Ramos (cell line): ENCODE results near the gene POLDIP3.
"Not testable (repeated sequence)": the region's sequence is repeated elsewhere in the genome, so short reads cannot be mapped to it uniquely, and the experiment has no call there.

Experiments used
- in situ Hi-C: fragments of 300-500 bp; cut with MboI; formaldehyde crosslinking; loops from one replicate; pipeline ENCODE4 v1.14.3; 2022; ENCODE audit warnings: low sequenced_read_pairs; ENCODE audit not compliant: unreplicated experiment

POLDIP3 gene

DNA sequence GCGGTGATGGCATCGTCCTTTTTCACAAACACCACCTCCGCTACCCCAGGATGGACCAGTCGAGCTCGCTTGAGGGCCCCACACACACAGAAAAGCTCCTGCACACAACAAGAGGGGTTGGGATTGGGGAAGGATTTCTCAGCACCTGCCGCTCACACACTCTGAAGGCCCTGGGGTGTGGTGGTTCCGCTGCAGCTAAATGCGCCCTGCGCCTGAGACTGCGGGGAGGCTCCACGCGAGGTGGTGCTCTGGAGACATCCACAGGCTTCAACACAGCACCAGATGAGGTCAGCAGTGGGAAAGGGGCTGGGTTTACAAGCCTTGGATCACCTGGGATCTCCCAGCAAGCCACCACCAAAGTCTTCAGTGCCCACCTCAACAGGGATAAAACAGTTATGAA lies 22.7 kb downstream of the POLDIP3 start:
- in situ Hi-C loops, result no loop called here

DNA sequence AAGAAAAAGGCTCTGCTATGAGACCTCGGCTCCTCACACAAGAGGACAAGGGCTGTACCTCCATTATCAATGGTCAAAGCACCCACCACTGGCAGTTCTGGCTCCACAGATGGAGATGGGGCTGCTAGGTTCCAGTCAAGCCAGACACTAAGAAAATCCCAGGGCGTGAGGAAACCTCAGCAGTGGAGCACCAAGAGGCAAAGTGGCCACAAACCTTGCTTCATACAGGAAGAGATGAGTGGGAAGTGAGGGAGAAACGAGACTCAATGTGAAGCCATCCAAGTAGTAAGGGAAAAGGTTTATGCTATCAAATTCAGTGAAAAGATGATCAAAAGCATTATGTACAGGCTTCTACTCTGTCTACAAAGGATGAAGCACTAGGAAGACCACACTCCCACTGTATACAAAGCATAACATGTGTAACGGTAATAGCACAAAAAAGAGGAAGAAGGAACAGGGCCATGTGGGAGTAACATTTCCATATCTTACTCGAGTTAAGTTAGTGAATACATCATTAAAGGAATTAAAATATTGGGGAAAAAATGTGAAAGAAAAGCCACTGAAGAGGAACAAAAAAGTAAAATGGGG lies 27.0 kb downstream of the POLDIP3 start:
- in situ Hi-C loops, result no loop called here

- in situ Hi-C loops, result no loop called here
Measured at GRCh38 chr22:42586381-42586780, 28.3 kb downstream of the POLDIP3 start.

DNA sequence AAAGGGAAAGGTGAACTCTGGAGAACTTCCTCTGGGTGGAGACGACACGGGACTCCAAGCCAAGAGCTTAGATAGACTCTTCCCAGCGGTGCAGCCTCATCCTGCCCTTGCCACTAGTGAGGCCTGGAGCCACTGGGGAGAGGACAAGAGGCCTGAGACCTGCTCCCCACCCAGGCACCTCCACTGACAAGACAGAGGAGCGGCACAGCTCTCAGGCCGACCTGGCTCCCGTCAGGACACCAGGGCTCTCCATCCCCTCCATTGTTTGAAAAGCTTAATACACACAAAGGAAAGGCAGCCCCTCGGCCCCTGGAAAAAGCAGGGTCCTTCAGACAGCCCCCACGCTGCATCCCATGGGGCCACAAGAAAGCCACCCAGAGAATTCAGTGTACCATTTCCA lies 29.6 kb downstream of the POLDIP3 start:
- in situ Hi-C loops, result no loop called here

DNA sequence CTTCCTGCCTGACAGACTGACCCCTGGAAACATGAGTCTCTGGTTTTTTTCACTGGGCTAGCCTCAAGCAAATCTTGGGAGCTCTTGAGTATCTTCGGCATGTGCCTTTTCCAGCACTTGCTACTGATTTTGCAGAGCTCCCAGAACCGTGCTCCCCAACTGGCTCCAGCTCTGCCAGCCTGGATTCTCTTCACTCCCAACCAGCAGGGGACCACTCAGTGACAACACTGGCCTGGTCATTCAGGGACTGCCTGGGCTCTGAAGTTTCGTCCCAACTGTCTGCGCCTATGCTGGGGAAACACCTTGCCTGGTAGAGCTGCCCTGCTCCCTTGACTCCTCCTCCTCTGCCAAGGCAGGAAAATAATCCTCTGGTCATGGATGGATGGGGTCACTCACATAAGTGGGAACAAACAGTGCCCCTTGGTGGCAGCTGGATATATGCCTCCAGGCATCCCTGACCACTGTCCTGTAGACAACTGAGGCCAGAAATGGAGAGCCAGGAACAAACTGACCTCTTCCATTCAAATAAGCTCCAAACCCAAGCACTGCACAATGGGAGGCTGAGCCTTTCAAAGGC lies 30.2 kb downstream of the POLDIP3 start:
- in situ Hi-C loops, result no loop called here

GRCh38 chr22:42582987-42583386 lies 31.7 kb downstream of the POLDIP3 start:
- in situ Hi-C loops, result no loop called here

DNA sequence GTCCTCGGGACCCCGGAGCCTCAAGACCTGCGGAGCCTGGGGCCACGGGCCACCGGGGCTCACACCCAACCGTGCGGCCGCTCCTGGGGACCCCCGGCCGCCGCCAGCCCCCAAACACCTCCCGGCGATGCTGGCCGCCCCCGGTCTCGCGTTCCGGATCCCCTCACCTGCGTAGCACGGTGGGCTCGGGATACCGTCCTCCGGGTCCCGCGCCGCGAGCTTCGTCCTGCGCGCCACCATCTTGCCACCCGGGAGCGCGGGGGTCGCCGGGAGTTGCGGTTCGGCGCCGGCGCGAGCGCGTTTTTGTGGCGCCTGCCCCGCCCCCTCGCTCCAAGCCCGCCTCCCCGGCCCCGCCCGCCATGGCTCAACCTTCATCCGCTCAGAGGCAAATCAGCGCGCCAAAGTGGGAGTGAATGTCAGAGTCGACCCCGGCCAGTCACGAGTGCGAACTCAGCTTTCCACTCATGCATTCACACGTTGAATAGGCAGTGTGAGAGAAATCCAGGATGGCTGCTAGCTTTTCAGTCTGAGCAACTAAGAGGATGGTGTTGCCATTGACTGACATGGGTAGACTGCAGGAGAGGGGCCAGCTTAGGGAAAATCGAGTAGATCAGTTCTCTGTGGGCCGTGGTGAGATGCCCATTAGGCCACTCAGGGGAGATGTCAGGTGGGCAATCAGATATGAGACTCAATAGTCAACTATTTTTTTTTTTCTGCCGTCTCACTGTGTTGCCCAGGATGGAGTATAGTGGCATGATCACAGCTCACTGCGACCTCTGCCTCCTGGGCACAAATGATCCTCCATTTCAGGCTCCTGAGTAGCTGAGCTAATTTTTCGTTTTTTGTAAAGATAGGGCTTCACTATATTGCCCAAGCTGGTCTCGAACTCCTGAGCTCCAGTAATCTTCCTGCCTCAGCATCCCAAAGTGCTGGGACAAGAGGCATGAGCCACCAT lies 32.6 kb downstream of the POLDIP3 start:
- in situ Hi-C loops, result no loop called here

- in situ Hi-C loops, result not testable (repeated sequence)
Measured at GRCh38 chr22:42581194-42581761, 33.4 kb downstream of the POLDIP3 start.

- in situ Hi-C loops, result not testable (repeated sequence)
Measured at GRCh38 chr22:42580040-42580439, 34.6 kb downstream of the POLDIP3 start.

DNA sequence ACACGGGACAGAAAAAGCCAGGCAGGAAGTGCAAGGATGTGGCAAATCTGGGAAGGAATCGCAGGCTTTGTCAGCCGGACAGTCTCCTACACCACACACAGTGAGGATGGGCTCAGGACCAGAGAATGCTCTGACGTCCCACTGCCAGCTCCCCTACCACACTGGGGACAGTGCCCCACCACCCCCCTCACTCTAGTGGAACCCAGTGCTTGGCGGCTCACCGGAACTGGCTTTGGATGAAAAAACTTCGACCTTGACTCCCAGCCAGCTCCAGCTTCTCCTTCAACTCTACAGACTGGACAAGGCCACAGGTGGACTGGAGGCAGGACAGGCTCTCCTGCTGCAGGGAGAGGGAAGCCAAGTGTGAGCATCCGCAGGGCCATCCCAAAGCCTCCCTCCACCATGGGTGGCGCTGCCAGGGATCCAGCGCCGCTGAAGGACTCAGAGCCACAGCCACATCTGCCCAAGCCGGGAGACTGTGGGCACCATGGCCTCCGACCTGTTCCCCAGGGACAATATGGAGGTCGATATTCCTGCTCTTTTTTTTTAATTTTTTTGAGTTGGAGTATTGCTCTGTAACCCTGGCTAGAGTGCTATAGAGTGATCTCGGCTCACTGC lies 37.0 kb downstream of the POLDIP3 start:
- in situ Hi-C loops, result no loop called here

GRCh38 chr22:42577141-42577540 lies 37.5 kb downstream of the POLDIP3 start:
- in situ Hi-C loops, result not testable (repeated sequence)

DNA sequence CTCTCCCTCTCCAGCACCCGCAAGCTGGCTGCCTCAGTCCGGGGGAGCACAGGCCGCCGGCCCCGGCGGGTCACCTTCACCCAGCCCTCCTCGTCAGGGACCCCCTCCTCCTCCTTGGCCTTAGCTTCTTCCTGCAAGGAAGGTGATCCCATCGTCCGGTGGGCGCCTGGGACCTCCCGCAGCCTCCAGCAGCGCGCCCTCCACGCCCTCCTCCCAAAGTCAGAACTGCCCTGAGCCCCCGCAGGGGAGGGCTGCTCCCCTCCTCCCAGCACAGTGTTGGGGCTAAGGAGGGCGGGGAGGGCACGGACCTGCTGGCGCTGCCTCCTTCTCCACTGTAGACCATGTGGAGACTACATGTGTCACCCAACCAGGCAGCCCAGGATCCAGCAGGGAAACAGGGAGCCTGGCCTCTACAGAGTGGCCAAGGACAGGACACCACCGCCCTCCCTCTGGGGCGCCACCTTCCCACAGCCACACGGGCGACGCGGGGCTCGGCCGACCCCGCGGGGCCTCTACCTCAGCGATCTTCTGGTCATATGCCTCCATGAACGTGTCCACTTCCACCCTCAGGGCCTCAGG lies 38.6 kb downstream of the POLDIP3 start:
- in situ Hi-C loops, result not testable (repeated sequence)

- in situ Hi-C loops, result not testable (repeated sequence)
Measured at GRCh38 chr22:42574468-42574867, 40.2 kb downstream of the POLDIP3 start.

GRCh38 chr22:42574046-42574445 lies 40.6 kb downstream of the POLDIP3 start:
- in situ Hi-C loops, result not testable (repeated sequence)

DNA sequence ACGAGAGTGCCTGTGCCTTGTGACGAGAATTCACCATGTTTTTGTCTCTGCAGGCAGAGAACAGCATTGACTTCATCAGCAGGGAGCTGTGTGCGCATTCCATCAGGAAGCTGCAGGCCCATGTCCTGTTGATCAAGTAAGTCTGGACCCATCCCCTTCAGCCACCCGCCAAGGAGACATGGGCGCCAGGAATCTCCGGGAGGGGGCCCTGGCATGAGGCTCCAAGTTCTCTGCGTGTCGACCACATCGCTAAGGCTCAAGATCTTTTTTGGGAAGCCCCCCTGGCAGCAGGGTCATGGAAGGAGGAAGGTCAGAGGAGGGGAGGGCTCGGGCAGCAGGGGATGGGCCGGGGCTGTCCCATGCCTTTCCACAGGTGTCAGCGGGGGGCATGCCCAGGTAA lies 43.6 kb downstream of the POLDIP3 start:
- in situ Hi-C loops, result not testable (repeated sequence)

DNA sequence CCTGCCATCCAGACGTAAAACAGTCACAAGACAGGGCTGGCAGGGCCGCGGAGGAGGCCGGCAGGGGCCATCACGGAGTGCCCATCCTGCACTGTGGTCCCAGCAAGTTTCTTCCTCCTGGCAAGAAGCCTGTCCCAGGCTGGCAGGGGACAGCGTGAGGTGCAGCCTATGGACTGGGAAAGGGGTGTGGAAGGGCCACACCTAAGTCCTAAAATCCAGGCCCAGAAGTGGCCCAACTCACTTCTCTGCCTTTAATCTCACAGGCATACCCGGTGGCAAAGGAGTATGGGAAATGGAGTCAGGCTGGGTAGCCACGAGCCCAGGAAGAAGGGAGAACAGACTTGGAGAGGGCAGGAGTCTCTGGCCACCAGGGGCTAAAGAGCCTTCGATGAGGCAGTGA lies 44.1 kb downstream of the POLDIP3 start:
- in situ Hi-C loops, result not testable (repeated sequence)

DNA sequence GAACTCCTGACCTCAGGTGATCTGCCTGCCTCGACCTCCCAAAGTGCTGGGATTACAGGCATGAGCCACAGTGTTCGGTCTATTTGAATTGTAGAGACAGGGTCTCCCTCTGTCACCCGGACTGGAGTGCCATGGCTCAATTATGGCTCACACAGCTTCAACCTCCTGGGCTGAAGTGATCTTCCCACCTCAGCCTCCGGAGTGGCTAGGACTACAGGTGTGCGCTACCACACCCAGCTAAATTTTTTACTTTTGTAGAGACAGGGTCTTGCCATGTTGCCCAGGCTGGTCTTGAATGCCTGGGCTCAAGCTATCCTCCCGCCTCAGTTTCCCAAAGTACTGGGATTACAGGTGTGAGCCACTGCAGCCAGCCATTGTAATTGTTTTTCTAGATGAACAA lies 46.7 kb downstream of the POLDIP3 start:
- in situ Hi-C loops, result not testable (repeated sequence)

DNA sequence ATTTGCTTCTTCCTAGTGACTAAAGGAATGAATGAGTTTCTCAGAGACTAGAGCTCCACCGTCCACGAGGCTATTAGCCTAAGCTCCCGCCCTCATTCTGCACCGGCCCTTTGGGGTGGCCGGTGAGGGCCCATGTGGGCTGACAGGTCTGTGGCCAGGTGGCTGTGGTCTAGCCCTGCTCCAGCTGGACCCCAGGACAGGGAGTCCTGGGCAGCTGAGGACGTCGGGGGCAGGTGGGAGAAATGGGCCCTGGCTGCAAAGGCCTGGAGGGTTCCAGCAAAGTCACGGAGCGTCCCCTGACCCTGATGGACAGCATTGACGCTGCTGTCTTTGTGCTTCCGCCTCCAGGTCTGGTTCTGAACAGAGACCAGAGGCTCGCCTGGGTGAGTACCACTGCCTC lies 48.7 kb downstream of the POLDIP3 start:
- in situ Hi-C loops, result no loop called here

DNA sequence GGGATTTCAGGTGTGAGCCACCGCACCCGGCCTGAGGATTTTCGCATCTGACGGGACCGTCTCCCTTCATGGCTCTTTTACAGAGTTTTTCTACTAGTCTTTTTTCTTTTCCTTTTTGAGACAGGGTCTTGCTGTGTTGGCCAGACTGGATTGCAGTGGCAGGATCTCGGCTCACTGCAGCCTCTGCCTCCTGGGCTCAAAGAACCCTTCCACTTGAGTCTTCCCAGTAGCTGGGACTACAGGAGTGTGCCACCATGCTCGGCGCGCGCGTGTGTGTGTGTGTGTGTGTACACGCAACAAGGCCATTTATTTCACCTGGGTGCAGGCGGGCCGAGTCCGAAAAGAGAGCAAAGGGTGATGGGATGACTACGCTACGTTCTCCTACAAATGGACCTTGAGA lies 50.0 kb downstream of the POLDIP3 start:
- in situ Hi-C loops, result loop anchor here (5.0 kb wide), 1 partner anchor 42 kb away; no protein-coding TSS in a partner anchor

- in situ Hi-C loops, result loop anchor here (5.0 kb wide), 1 partner anchor 42 kb away; no protein-coding TSS in a partner anchor
Measured at GRCh38 chr22:42563943-42564342, 50.7 kb downstream of the POLDIP3 start.
